PC-3 (cell line): ENCODE results near the gene CHST8.

ENCODE experiments used
- EZH2 ChIP-seq: fragments of 300-600 bp; sonication (generic); IDR thresholded peaks from one replicate; pipeline ENCODE4 v1.6.1; 2017; ENCODE audit warnings: antibody characterized with exemption, mild to moderate bottlenecking, low read length; ENCODE audit not compliant: unreplicated experiment
- TF ChIP-seq, protein P1 (sequence below): fragments of 300-600 bp; sonication (generic); conservative IDR thresholded peaks from 2 replicates; pipeline ENCODE4 v1.5.1; 2017; ENCODE audit warnings: antibody characterized with exemption, low read depth, mild to moderate bottlenecking, low read length

DNA sequence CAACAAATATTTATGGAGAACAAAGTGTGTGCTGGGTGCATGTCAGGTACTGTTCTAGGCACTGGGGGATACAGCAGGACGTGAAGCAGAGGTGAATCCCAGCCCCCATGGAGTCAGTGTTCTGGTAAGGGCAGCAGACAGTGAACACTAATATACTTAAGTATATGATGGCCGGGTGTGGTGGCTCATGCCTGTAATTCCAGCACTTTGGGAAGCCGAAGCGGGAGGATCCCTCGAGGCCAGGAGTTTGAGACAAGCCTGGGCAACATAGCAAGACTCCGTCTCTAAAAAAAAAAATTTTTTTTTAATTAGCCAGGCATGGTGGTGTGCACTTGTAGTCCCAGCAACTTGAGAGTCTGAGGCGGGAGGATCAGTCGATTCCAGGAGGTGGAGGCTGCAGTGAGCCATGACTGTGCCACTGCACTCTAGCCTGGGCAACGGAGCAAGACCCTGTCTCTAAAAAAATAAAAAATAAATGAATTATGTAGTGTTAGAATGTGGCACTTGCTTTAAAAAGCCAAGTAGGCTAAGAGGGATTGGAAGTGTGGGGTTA lies 22.6 kb downstream of the CHST8 start:
- TF ChIP-seq, protein P1, sequence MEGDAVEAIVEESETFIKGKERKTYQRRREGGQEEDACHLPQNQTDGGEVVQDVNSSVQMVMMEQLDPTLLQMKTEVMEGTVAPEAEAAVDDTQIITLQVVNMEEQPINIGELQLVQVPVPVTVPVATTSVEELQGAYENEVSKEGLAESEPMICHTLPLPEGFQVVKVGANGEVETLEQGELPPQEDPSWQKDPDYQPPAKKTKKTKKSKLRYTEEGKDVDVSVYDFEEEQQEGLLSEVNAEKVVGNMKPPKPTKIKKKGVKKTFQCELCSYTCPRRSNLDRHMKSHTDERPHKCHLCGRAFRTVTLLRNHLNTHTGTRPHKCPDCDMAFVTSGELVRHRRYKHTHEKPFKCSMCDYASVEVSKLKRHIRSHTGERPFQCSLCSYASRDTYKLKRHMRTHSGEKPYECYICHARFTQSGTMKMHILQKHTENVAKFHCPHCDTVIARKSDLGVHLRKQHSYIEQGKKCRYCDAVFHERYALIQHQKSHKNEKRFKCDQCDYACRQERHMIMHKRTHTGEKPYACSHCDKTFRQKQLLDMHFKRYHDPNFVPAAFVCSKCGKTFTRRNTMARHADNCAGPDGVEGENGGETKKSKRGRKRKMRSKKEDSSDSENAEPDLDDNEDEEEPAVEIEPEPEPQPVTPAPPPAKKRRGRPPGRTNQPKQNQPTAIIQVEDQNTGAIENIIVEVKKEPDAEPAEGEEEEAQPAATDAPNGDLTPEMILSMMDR: no peak
- no peak for TF ChIP-seq EZH2
